Panc1 (cell line): ENCODE results near the gene COL6A1. TPM values are rescaled to one million over a fixed set of nuclear protein-coding genes. Genes with fewer than 3 reads are reported as not detected.

Source experiments
- ATAC-seq: fragments of 200-7000 bp; cut with Tn5 transposase; 2 replicates; pipeline ENCODE4 v1.9.1; 2020; ENCODE audit warnings: mild to moderate bottlenecking, moderate library complexity
- BruUV-seq: library from RNA; stranded (reverse); fragments of 400-500 nt; replicated peaks from 2 replicates; lab custom pipeline; 2021; lab: Mats Ljungman, UMichigan
- CTCF ChIA-PET: fragments of 300-600 bp; sonication (Branson Sonifier 250); formaldehyde crosslinking; loops from one replicate; lab custom pipeline; 2022; ENCODE audit warnings: antibody characterized with exemption; lab: Charles Lee
- POLR2A ChIA-PET: fragments of 300-600 bp; sonication (Branson Sonifier 250); formaldehyde crosslinking; loops from one replicate; lab custom pipeline; 2022; ENCODE audit warnings: antibody characterized with exemption; lab: Charles Lee
- DNase-seq: peaks from one replicate; pipeline ENCODE4 v3.0.0-alpha.2; 2010; ENCODE audit warnings: low read depth, low spot score
- H3K27ac ChIP-seq: 2 replicates; pipeline ENCODE4 v1.5.1; 2011; ENCODE audit warnings: mild to moderate bottlenecking, low read length, inconsistent platforms
- H3K27me3 ChIP-seq: fragments of 200-500 bp; sonication (Bioruptor generic); 2 replicates; pipeline ENCODE4 v1.6.0; 2014; ENCODE audit warnings: low read length, inconsistent platforms; ENCODE audit not compliant: control insufficient read depth, insufficient read depth
- H3K36me3 ChIP-seq: fragments of 200-500 bp; sonication (Bioruptor generic); 2 replicates; pipeline ENCODE4 v1.5.1; 2014; ENCODE audit warnings: inconsistent platforms, mild to moderate bottlenecking, low read length, moderate library complexity; ENCODE audit not compliant: control insufficient read depth, insufficient read depth
- H3K4me1 ChIP-seq: 2 replicates; pipeline ENCODE4 v1.5.1; 2011; ENCODE audit warnings: inconsistent platforms, mild to moderate bottlenecking, low read length, moderate library complexity; ENCODE audit not compliant: control insufficient read depth, insufficient read depth
- H3K4me3 ChIP-seq, 2 experiments: 2 replicates each; pipeline ENCODE4 v1.5.1; 2011 to 2012; ENCODE audit warnings: low read depth in 2 of 2, low read length in 2 of 2, mild to moderate bottlenecking in 2 of 2, inconsistent platforms in 1 of 2, moderate library complexity in 1 of 2
- H3K9me3 ChIP-seq: fragments of 200-500 bp; sonication (Bioruptor generic); 2 replicates; pipeline ENCODE4 v1.5.1; 2014; ENCODE audit warnings: low read depth, mild to moderate bottlenecking, inconsistent platforms, low read length, moderate library complexity; ENCODE audit not compliant: control insufficient read depth, insufficient read depth
- POLR2AphosphoS5 ChIP-seq: IDR thresholded peaks from 2 replicates; pipeline ENCODE4 v1.6.1; 2012; ENCODE audit warnings: mild to moderate bottlenecking, low read depth, low read length, moderate library complexity
- SIN3A ChIP-seq: IDR thresholded peaks from 2 replicates; pipeline ENCODE4 v1.6.1; 2012; ENCODE audit warnings: low read depth, mild to moderate bottlenecking, low read length, moderate library complexity, borderline replicate concordance; ENCODE audit not compliant: insufficient read depth
- TCF7L2 ChIP-seq: IDR thresholded peaks from 2 replicates; pipeline ENCODE4 v1.6.1; 2011; ENCODE audit warnings: mild to moderate bottlenecking, low read depth, low read length, inconsistent platforms
- in situ Hi-C: cut with HindIII; loops from 2 replicates; pipeline ENCODE4 v1.10.0; 2016; ENCODE audit warnings: low sequenced_read_pairs, low pct_unique_long_range_greater_than_20kb
- intact Hi-C: fragments of 100-400 bp; cut with micrococcal nuclease; formaldehyde crosslinking; loops from one replicate; pipeline ENCODE4 v1.10.0; 2022; ENCODE audit not compliant: unreplicated experiment
- total RNA-seq: library from RNA; stranded (reverse); gene quantifications from one replicate; pipeline ENCODE4 v1.2.1, GENCODE V29; 2021; ENCODE audit not compliant: unreplicated experiment
- TF ChIP-seq, protein P1 (sequence below): fragments of 450-650 bp; IDR thresholded peaks from 2 replicates; pipeline ENCODE4 v1.5.1; 2017; ENCODE audit warnings: mild to moderate bottlenecking
- TF ChIP-seq, protein P2 (sequence below), 2 experiments: IDR thresholded peaks; 2 replicates each; pipeline ENCODE4 v1.6.1; 2011 to 2012; ENCODE audit warnings: low read depth in 2 of 2, control low read depth in 1 of 2, low read length in 1 of 2, mild to moderate bottlenecking in 1 of 2, moderate library complexity in 1 of 2; ENCODE audit not compliant: insufficient read depth in 1 of 2

Gene COL6A1
- total RNA-seq, 1 experiment from 2014 or later, result 34.2 TPM

DNA sequence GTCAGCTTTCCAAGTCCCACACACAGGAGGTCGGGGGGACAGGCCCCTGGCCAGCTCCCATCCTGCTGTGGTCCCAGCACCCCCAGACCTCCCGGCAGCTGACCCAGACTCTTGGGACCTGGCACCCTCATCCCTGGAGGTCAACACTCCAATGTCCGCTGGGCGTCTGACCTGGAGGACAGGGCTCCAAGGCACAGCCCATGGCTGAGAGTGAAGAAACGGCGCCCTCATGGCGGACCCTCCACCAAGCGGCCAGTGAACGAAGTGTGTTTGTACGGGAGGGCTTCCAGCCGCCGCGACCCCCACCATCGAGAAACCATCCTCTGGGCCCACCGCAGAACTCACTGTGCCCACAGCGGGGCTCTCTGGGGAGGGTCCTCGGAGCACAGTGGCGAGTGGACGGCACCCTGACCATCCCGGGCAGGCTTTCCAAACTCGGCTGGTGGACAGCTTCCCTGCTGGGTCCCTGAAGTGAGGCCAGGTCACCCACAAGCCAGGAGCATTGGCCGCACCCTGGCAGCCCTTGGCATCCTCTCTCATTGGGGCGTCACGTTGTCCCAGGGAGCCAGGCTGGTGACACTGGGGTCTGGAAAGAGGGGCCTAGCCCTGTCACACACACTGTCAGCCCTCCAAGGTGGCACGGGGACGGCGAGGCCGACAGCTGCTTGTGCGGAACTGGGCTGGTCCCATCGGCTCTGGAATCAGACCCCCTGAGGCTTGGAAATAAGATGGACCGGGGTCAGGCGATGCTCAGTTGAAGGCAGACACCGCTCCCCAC is 68.5 kb downstream of the COL6A1 start:
- BruUV-seq, result no TSS peak
- no peak overlapping the region for H3K27ac ChIP-seq
- no peaks in the 10 kb centered on the region for H3K36me3 ChIP-seq
- ChIA-PET POLR2A (interaction anchor here (0.6 kb wide), 1 partner anchor 760 kb away, joined by 3 read pairs; no protein-coding TSS in a partner anchor), CTCF (interaction anchor here (0.7 kb wide), 1 partner anchor 15 kb away, joined by 3 read pairs; no protein-coding TSS in a partner anchor)
- TF ChIP-seq POLR2AphosphoS5, result no peak
- no peak for TF ChIP-seq SIN3A
- TF ChIP-seq, protein P1, sequence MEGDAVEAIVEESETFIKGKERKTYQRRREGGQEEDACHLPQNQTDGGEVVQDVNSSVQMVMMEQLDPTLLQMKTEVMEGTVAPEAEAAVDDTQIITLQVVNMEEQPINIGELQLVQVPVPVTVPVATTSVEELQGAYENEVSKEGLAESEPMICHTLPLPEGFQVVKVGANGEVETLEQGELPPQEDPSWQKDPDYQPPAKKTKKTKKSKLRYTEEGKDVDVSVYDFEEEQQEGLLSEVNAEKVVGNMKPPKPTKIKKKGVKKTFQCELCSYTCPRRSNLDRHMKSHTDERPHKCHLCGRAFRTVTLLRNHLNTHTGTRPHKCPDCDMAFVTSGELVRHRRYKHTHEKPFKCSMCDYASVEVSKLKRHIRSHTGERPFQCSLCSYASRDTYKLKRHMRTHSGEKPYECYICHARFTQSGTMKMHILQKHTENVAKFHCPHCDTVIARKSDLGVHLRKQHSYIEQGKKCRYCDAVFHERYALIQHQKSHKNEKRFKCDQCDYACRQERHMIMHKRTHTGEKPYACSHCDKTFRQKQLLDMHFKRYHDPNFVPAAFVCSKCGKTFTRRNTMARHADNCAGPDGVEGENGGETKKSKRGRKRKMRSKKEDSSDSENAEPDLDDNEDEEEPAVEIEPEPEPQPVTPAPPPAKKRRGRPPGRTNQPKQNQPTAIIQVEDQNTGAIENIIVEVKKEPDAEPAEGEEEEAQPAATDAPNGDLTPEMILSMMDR, result no peak
- no peaks in the 10 kb centered on the region for H3K27me3 ChIP-seq
- no peak for DNase-seq
- H3K4me3 ChIP-seq, result no peak overlapping the region
- intact Hi-C loops, result no loop called here
- in situ Hi-C loops, result no loop called here
- H3K9me3 ChIP-seq, result no peaks in the 10 kb centered on the region
- no peaks in the 10 kb centered on the region for H3K4me1 ChIP-seq
- ATAC-seq, result no peak

DNA sequence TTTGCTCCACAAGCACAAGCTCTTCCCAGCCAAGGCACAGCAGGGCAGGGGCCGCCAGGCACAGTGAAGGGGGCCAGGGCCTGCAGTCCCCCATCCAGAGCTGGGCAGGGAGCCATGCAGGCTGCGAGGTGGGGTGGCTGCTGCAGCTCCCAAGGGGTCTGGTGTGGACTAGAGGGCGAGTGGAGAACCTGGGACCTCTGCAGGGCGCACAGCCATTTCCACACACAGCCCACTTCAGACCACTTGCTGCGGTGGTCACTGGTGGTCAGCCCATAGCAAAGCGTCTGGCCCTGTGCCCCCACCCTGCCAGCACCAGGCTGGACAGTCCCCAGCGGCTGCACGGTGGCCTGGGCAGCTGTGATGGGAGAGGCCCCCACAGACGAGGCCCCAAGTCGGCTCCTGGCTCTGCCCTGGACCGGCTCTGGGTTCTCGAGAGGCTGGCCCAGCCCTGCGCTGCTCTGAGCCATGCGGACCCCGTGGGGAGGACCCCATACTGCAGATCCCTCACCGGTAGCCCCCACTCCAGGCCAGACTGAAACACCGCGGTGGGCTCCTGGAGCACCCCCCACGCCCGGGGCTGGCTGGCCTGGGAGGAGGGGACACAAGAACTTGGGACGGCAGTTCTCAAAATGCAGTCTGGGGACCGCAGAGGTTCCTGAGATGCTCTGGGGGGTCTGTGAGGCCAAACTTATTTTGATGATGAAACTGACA is 69.3 kb downstream of the COL6A1 start:
- TF ChIP-seq, protein P1, result no peak
- TF ChIP-seq SIN3A (no peak), POLR2AphosphoS5 (no peak), TCF7L2 (no peak)
- TF ChIP-seq, protein P2, sequence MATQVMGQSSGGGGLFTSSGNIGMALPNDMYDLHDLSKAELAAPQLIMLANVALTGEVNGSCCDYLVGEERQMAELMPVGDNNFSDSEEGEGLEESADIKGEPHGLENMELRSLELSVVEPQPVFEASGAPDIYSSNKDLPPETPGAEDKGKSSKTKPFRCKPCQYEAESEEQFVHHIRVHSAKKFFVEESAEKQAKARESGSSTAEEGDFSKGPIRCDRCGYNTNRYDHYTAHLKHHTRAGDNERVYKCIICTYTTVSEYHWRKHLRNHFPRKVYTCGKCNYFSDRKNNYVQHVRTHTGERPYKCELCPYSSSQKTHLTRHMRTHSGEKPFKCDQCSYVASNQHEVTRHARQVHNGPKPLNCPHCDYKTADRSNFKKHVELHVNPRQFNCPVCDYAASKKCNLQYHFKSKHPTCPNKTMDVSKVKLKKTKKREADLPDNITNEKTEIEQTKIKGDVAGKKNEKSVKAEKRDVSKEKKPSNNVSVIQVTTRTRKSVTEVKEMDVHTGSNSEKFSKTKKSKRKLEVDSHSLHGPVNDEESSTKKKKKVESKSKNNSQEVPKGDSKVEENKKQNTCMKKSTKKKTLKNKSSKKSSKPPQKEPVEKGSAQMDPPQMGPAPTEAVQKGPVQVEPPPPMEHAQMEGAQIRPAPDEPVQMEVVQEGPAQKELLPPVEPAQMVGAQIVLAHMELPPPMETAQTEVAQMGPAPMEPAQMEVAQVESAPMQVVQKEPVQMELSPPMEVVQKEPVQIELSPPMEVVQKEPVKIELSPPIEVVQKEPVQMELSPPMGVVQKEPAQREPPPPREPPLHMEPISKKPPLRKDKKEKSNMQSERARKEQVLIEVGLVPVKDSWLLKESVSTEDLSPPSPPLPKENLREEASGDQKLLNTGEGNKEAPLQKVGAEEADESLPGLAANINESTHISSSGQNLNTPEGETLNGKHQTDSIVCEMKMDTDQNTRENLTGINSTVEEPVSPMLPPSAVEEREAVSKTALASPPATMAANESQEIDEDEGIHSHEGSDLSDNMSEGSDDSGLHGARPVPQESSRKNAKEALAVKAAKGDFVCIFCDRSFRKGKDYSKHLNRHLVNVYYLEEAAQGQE (IDR thresholded peaks at IDR 0.05; ENCODE audit: insufficient read depth in 1 of 2, low read depth in 2 of 2, low read length in 1 of 2), result no peak
- DNase-seq (no peak), ATAC-seq (no peak)
- Histone ChIP-seq H3K4me1 (no peaks in the 10 kb centered on the region), H3K36me3 (no peaks in the 10 kb centered on the region), H3K4me3 (no peak overlapping the region), H3K27ac (no peak overlapping the region), H3K9me3 (no peaks in the 10 kb centered on the region), H3K27me3 (no peaks in the 10 kb centered on the region)
- intact Hi-C loops, result no loop called here
- no TSS peak for BruUV-seq
- CTCF ChIA-PET, result interaction anchor here (0.7 kb wide), 1 partner anchor 15 kb away, joined by 3 read pairs; no protein-coding TSS in a partner anchor
- in situ Hi-C loops, result no loop called here
- POLR2A ChIA-PET, result no interaction called here
